Tibial nerve (tissue), 4 donors: ENCODE results near the gene PLCL2. TPM values are rescaled to one million over a fixed set of nuclear protein-coding genes. Genes with fewer than 3 reads are reported as not detected.

Source experiments
- DNase-seq, 2 donors: peaks; one replicate each; pipeline ENCODE4 v3.0.0-alpha.2; 2019; ENCODE audit warnings: low spot score in 2 of 2
- H3K27ac ChIP-seq, 4 donors: fragments of 200-600 bp; sonication (generic) in 3 of 4; one replicate each; pipeline ENCODE4 v1.5.1; 2017 to 2019; ENCODE audit warnings: mild to moderate bottlenecking in 1 of 4
- H3K27me3 ChIP-seq, 2 donors: fragments of 200-600 bp; sonication (generic) in 1 of 2; one replicate each; pipeline versions ENCODE4 v1.5.1 to v1.6.0; 2017 to 2019
- H3K36me3 ChIP-seq, 3 donors: fragments of 200-600 bp; sonication (generic); one replicate each; pipeline ENCODE4 v1.5.1; 2018 to 2019
- H3K4me1 ChIP-seq, 4 donors: fragments of 200-600 bp; sonication (generic) in 3 of 4; one replicate each; pipeline ENCODE4 v1.5.1; 2017 to 2019
- H3K4me3 ChIP-seq, 4 donors: fragments of 200-600 bp; sonication (generic) in 3 of 4; one replicate each; pipeline ENCODE4 v1.5.1; 2017 to 2019; ENCODE audit warnings: mild to moderate bottlenecking in 1 of 4, moderate library complexity in 1 of 4
- H3K9me3 ChIP-seq, 4 donors: fragments of 200-600 bp; sonication (generic) in 3 of 4; one replicate each; pipeline ENCODE4 v1.5.1; 2017 to 2019
- EP300 ChIP-seq, 2 donors: sonication (generic); formaldehyde crosslinking; IDR thresholded peaks; one replicate each; pipeline ENCODE4 v1.6.1; 2017; ENCODE audit warnings: antibody characterized with exemption in 2 of 2, mild to moderate bottlenecking in 1 of 2
- POLR2A ChIP-seq, 2 donors: fragments of 450-650 bp; IDR thresholded peaks; one replicate each; pipeline ENCODE4 v1.6.1; 2017; ENCODE audit warnings: antibody characterized with exemption in 2 of 2, mild to moderate bottlenecking in 2 of 2, moderate library complexity in 2 of 2
- WGBS, 2 donors: methylation state at CpG; one replicate each; pipeline ENCODE4 v1.1.5; 2018; 5-methylcytosine and 5-hydroxymethylcytosine counted together
- total RNA-seq, 4 donors: library from RNA; depleted of rRNA; stranded (reverse); fragments of >200 nt; gene quantifications; one replicate each; pipeline ENCODE4 v1.1.0, GENCODE V29; 2016
- TF ChIP-seq, protein P1 (sequence below), 5 experiments: fragments of 200-600 bp in 3 of 5; fragments of 450-650 bp in 2 of 5; sonication (generic) in 3 of 5; IDR thresholded peaks; one replicate each; pipeline ENCODE4 v1.5.1; 2016 to 2019; ENCODE audit warnings: antibody characterized with exemption in 5 of 5, mild to moderate bottlenecking in 3 of 5, moderate library complexity in 2 of 5

Gene PLCL2
- total RNA-seq, 4 donors from 2014 or later = 17.7 to 39.3 (median 29.0) TPM

- no peak for TF ChIP-seq POLR2A (IDR thresholded peaks at IDR 0.05)
- TF ChIP-seq, protein P1, sequence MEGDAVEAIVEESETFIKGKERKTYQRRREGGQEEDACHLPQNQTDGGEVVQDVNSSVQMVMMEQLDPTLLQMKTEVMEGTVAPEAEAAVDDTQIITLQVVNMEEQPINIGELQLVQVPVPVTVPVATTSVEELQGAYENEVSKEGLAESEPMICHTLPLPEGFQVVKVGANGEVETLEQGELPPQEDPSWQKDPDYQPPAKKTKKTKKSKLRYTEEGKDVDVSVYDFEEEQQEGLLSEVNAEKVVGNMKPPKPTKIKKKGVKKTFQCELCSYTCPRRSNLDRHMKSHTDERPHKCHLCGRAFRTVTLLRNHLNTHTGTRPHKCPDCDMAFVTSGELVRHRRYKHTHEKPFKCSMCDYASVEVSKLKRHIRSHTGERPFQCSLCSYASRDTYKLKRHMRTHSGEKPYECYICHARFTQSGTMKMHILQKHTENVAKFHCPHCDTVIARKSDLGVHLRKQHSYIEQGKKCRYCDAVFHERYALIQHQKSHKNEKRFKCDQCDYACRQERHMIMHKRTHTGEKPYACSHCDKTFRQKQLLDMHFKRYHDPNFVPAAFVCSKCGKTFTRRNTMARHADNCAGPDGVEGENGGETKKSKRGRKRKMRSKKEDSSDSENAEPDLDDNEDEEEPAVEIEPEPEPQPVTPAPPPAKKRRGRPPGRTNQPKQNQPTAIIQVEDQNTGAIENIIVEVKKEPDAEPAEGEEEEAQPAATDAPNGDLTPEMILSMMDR (IDR thresholded peaks at IDR 0.05) = no peak
- TF ChIP-seq EP300 (IDR thresholded peaks at IDR 0.05) = no peak
- Histone ChIP-seq H3K27me3 (no peaks in the 10 kb centered on the region), H3K4me3 (no peak overlapping the region), H3K4me1 (peaks cover 0 to 12% (median 0%) of the 10 kb centered on the region in 4 donors), H3K36me3 (peaks cover 0 to 4% (median 0%) of the 10 kb centered on the region in 3 donors), H3K9me3 (no peaks in the 10 kb centered on the region), H3K27ac (no peak overlapping the region)
- no peak for DNase-seq
- WGBS, 2 donors = 80 to 88% methylated on average over 10 of the region's 10 CpGs
These were observed 127.1 kb downstream of the PLCL2 start for GRCh38 chr3:17011728-17012338.

GRCh38 chr3:17013050-17013449, 128.3 kb downstream of the PLCL2 start:
- no peak overlapping the region for H3K4me3 ChIP-seq
- TF ChIP-seq EP300 (IDR thresholded peaks at IDR 0.05) = no peak
- TF ChIP-seq, protein P1 (IDR thresholded peaks at IDR 0.05) = no peak
- no peaks in the 10 kb centered on the region for H3K27me3 ChIP-seq
- H3K27ac ChIP-seq = no peak overlapping the region
- DNase-seq = no peak
- no peaks in the 10 kb centered on the region for H3K9me3 ChIP-seq
- H3K36me3 ChIP-seq = peaks cover 0 to 4% (median 0%) of the 10 kb centered on the region in 3 donors
- H3K4me1 ChIP-seq = peaks cover 0 to 12% (median 0%) of the 10 kb centered on the region in 4 donors
- WGBS, 2 donors = 89 to 93% methylated on average over 2 of the region's 2 CpGs

DNA sequence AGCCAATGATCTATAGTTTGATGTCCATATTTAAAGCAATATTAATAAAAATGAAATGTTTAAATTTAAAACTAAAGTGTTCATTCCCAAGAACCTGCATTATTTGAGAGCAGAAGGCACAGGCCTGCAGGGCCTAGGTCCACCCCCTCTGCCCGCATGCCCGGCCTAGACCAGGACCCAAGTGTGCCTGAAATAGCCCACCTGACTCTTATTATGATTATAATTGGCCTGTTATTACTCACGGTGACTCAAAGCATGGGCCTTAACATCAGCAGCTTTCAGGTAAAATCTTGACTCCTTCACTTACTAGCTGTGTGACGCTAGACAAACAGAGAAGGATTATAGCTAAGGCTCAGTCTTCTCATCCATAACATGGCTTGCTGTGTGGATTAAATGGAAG, 128.8 kb downstream of the PLCL2 start:
- H3K36me3 ChIP-seq = peaks cover 0 to 7% (median 0%) of the 10 kb centered on the region in 3 donors
- H3K4me3 ChIP-seq = no peak overlapping the region
- 91 to 98% methylated on average over 4 of the region's 4 CpGs for WGBS, 2 donors
- H3K27me3 ChIP-seq = no peaks in the 10 kb centered on the region
- no peak overlapping the region for H3K27ac ChIP-seq
- no peaks in the 10 kb centered on the region for H3K9me3 ChIP-seq
- DNase-seq = no peak
- H3K4me1 ChIP-seq = peaks cover 0 to 12% (median 0%) of the 10 kb centered on the region in 4 donors
- TF ChIP-seq, protein P1 (IDR thresholded peaks at IDR 0.05) = no peak
- no peak for TF ChIP-seq POLR2A (IDR thresholded peaks at IDR 0.05)
- TF ChIP-seq EP300 (IDR thresholded peaks at IDR 0.05) = no peak

GRCh38 chr3:17014284-17014683, 129.5 kb downstream of the PLCL2 start:
- TF ChIP-seq POLR2A (IDR thresholded peaks at IDR 0.05) (no peak), EP300 (IDR thresholded peaks at IDR 0.05) (no peak)
- WGBS, 2 donors = 65 to 70% methylated on average over 2 of the region's 2 CpGs

GRCh38 chr3:17014709-17015108, 130.0 kb downstream of the PLCL2 start:
- Histone ChIP-seq H3K36me3 (peaks cover 0 to 7% (median 0%) of the 10 kb centered on the region in 3 donors), H3K4me1 (peaks cover 0 to 12% (median 0%) of the 10 kb centered on the region in 4 donors), H3K4me3 (no peak overlapping the region), H3K27ac (no peak overlapping the region), H3K27me3 (no peaks in the 10 kb centered on the region), H3K9me3 (no peaks in the 10 kb centered on the region)
- no peak for DNase-seq
- 75 to 81% methylated on average over 8 of the region's 8 CpGs for WGBS, 2 donors
- TF ChIP-seq, protein P1 (IDR thresholded peaks at IDR 0.05) = no peak

More at GRCh38 chr3:17014284-17014683, 129.5 kb downstream of the PLCL2 start:
- DNase-seq = no peak
- no peaks in the 10 kb centered on the region for H3K9me3 ChIP-seq
- H3K27me3 ChIP-seq = no peaks in the 10 kb centered on the region
- H3K36me3 ChIP-seq = peaks cover 0 to 7% (median 0%) of the 10 kb centered on the region in 3 donors
- H3K4me1 ChIP-seq = peaks cover 0 to 12% (median 0%) of the 10 kb centered on the region in 4 donors
- no peak overlapping the region for H3K27ac ChIP-seq
- H3K4me3 ChIP-seq = no peak overlapping the region
